GM12872 (cell line): ENCODE measurements around the gene BDH1.

ENCODE experiments used
- TF ChIP-seq, protein P1 (sequence below): IDR thresholded peaks from 3 replicates; pipeline ENCODE4 v1.5.1; 2011; ENCODE audit warnings: low read depth, mild to moderate bottlenecking, low read length, moderate library complexity; ENCODE audit not compliant: insufficient read depth

Gene BDH1

DNA sequence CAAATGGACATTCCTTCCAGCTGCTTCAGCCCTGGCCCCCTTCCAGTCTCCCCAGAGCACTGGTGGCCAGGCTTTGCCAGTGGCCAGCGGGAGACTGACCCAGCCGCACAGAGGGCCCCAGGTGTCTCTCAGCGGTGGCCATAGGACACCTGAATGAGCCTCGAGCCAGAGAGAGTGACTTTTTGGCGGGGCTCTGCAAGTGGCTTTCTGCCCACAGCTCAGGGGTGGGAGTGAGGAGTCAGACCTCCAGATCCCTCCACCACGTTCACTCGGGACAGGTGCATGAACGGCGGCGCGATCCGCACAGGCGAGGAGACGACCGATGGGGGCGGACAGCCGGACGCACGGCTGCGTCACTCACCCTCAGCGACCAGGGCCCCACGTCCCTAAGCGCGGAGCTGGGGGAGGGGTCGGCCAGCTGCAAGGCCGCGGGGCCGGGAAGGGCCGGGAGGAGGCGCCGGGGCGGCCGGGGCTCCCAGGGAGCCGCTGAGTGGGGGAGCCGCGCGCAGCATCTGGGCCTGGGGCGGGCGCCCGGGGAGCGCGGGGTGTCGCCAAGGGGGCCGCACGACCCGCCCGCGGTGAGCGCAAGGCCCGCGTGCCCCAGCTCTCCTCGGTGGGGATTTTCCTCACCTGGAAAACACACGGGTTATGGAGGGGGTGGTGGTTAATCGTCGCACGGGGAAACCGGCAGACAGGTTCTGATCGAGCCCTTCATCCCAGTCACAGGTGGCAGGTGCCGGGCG lies 57.1 kb downstream of the BDH1 start:
- TF ChIP-seq, protein P1, sequence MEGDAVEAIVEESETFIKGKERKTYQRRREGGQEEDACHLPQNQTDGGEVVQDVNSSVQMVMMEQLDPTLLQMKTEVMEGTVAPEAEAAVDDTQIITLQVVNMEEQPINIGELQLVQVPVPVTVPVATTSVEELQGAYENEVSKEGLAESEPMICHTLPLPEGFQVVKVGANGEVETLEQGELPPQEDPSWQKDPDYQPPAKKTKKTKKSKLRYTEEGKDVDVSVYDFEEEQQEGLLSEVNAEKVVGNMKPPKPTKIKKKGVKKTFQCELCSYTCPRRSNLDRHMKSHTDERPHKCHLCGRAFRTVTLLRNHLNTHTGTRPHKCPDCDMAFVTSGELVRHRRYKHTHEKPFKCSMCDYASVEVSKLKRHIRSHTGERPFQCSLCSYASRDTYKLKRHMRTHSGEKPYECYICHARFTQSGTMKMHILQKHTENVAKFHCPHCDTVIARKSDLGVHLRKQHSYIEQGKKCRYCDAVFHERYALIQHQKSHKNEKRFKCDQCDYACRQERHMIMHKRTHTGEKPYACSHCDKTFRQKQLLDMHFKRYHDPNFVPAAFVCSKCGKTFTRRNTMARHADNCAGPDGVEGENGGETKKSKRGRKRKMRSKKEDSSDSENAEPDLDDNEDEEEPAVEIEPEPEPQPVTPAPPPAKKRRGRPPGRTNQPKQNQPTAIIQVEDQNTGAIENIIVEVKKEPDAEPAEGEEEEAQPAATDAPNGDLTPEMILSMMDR = no peak

DNA sequence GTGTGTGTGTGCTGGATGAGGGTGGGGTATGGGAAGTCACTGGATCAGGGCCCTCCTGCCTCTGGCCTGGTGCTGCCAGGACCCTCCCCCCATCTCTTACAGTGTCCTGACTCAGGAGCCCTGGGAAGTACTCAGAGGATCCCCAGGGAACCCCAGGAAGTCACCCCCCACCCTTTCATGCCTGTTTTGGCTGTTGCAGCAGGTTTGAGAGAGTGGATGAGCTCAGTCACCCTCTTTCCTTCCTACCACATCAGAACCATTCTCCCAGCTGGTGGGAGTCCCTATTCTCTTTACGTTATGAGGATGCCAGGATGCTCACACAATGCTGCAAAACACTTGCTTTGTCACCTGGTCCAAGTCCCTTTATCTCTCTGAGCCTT lies 59.0 kb downstream of the BDH1 start:
- TF ChIP-seq, protein P1 = no peak

DNA sequence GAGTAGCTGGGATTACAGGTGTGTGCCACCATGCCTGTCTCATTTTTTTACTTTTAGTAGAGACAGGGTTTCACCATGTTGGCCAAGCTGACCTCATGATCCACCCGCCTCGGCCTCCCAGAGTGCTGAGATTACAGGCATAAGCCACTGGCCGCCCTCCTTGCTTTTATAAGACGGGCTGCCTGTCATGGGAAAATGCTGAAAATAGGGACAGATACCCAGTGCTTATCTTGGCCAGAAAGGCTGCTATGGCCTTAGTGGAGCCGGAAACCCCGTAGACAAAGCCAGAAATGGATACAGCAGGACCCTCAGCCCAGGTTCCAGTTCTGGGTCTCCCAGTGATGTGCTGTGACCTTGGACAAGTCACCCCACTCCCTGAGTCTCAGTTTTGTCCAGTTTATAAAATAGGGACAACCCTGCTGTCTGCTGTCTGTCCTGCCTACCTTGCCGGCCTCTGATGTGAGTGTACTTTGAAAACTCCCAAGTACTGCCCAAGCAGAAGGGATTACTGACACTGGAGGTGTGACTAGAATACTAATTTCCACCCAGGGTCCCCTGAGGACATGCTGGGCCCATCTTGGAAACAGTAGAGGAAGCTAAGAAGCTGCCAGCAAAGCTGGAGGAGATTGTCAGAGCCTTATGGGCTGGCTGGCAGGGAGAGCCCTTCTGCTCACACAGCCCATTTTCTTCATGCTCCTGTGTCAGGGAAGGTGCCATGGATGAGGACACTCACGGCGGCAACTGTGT lies 59.6 kb downstream of the BDH1 start:
- TF ChIP-seq, protein P1 = no peak

DNA sequence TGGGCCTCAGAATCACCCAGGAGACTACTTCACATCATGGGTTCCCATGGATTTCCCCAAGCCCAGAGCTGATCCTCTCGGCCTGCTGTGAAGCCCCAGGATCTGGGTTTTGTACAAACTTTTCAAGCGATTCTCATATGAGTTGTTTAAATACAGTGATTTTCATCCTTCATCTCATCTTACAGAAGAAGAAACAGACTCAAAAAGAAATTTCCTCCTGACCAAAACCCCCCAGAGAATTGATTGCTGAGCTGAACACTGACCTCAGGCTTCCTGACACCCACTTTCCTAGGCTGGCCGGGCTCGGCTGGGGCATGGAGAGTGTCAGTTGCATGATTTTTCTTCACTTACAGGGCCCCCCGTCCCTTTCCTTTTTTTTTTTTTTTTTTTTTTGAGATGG lies 60.3 kb downstream of the BDH1 start:
- TF ChIP-seq, protein P1 = no peak

DNA sequence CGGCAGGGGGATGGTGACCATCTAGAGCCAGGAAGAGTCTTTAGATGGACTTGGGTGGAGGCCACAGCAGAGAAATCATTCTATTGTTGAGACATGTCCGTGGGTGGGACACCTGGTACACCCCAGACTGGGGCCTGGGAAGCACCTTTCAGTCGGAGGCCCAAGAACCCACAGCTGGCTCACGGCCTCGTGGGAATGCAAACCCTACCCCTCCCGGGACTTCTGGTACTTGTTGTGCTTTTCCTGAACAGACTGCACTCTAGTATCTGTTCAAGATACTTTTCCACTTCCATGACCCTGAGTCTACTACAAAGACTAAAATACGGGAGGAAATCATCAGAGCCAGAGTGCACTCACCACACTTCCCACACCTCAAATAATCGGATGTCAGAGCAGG lies 60.7 kb downstream of the BDH1 start:
- TF ChIP-seq, protein P1 = no peak

DNA sequence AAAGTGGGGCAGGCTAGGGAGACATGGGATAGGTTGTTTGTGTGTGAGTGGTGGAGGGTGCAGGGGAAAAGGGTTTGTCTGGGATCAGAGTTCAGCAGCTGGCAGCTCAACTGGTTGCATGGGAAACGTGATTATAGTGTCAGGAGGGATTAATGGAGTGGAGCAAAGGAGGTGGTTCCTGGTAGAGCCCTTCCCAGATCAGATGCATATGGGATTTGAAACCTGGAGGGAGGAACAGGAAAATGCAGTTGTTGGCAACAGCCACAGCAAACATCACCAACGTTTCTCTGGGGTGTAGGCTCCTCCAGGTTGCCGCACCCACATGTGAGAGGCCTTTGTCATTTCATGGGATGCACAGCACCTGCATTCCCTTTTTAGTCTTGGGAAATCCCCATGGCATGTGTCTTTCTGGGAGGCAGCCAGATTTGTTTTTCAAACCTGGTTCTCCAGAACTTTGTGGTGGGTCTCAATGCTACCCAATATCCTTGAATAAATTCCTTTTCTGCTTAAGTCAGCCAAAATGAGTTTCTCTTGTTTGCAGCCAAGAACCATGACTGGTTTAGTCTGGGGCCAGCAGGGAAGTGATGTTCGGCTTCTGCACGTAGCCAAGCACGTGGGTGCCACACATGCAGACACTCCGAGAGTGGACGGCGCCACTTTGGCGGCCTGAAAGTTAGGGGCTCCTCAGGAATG lies 61.3 kb downstream of the BDH1 start:
- TF ChIP-seq, protein P1 = no peak

DNA sequence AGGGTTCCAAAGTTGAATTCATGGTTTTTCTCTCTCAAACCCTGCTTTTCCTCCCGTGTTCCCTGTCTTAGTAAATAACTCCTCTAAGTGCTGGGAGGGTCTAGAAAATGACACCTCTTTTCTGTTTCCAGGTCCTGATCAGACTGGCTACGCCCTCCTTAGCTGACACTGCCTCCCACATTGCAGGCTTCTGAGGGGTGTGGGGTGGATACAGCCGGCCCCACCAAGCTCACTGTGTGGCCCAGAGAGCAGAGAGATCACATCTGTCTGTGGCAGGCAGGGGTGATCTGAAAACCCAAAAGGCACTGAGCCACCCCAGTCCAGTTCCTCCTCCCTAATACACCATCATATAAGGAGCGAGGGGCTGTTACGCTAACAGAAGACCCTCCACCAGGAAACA lies 62.7 kb downstream of the BDH1 start:
- TF ChIP-seq, protein P1 = no peak
